Activated T-cell treated with anti-CD3 and anti-CD28 coated beads for 1 hour (primary cell): ENCODE results near the gene TBC1D8.
A peak's percentile ranks its signal among the peaks of the same experiment; 100 is the strongest.

ENCODE experiments used
- DNase-seq: peaks from one replicate; pipeline ENCODE4 v3.0.0-alpha.2; 2020; ENCODE audit warnings: low read depth

Gene TBC1D8

DNA sequence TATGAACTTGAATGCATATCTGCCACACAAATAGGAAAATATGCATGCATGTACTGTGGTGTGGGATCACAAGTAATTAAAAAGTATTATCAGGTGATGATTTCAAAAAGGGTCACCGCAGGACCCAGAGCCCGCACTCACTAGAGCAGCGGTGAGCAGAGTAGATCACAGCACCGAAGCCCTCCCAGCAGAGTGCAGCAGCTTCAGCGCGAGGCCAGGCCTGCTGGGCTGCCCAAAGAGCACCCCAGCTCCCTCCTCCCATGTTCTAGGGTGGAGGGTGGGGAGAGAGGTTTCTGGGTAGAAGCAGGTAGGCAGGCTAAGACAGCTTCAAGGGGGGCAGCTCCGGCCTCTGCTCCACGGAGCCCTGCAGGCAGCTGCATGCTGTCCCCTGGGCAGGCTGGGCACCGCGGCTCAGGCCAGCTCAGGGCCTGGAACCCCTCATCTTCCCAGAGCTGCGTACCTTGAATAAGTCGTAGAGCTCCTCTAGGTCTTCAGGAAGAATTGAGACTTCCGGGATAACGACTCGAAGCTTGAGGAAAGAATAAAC, 124.2 kb downstream of the TBC1D8 start:
- DNase-seq: no peak

DNA sequence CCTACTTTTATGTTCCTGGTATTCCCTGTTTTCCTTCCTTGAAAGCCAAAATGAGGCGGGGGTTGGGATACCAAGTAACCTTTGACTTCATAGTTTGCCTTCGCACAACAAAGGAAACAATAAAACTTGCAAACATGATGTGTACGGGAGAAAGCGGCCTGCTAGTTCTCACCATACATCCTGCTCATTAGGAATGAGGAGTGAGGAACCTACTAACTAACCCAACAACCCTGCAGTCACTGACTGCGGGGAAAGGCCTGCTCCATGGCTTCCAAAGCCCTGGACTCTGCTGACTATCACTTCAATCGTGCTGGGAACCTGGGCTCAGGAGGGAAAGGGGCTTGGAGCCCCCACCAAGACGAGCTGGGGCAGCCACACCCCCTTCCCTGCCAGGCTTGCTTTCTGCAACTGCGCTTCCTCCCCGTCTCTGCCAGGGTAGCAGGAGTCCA, 124.9 kb downstream of the TBC1D8 start:
- DNase-seq: no peak

DNA sequence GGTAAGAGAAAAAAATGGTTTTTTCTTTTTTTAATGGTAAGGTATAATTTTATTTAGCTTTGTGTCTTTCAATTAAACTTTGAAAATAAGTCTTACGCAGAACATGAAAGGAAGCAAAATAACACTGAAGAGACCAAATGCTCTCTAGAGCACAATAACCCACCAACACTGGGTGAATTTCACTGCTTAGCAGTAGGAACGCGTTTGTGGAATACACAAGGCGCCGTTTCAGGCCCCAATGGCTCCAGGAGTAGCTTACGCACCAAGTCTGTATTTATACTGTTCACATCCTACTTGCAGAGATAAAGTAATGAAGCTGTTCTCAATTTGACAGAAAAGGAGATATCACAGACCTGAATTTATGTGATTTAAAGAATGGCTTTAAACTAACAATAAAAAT, 125.6 kb downstream of the TBC1D8 start:
- DNase-seq: no peak

DNA sequence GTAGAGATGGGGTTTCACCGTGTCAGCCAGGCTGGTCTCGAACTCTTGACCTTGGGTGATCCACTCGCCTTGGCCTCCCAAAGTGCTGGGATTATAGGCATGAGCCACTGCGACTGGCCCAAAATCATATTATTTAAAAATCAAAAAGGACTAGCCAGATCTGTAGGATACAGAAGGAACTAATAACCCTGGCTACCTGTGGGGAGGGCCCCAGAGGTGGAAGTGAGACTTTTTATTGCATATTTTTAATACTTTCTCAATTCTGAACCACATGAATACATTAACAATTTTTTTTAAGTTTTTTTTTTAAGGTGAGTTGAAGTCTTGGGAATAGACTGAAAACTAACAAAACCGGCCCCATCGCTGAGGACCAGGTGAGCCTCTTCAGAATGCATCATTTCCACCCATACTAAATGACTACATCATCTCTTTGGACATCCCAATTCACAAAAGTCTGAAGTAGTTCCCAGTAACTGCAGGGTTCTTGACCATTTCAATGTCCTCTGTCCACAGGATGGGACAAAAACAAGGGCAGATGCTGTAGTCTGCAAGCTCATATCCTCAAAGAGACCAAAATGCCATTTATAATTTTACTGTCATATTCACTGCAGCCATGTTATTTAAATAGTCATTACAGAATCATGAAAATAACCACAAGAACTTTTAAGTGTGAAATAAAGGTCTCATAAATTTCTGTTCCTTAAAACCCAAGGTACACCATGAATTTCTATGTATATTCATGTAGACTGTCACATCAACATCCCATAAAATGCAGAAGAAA, 127.7 kb downstream of the TBC1D8 start:
- DNase-seq: no peak

DNA sequence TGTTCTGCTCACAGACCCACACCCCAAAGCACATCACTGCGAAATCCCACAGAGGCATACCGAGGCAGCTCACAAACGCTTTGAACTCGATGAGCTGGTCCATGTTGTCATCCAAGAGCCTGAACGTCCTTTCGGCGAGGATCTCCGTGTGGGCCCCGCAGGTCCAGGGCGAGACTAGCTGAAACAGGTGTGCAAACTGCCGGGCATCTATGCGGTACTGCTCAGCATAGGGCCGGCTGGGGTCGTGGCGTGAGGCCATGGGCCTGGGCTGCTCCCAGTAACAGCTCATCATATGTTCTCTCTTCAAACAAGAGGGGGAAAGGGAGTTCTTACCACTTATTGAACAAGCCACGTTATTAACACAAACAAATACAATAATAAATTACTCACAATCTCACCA, 129.0 kb downstream of the TBC1D8 start:
- DNase-seq: no peak

DNA sequence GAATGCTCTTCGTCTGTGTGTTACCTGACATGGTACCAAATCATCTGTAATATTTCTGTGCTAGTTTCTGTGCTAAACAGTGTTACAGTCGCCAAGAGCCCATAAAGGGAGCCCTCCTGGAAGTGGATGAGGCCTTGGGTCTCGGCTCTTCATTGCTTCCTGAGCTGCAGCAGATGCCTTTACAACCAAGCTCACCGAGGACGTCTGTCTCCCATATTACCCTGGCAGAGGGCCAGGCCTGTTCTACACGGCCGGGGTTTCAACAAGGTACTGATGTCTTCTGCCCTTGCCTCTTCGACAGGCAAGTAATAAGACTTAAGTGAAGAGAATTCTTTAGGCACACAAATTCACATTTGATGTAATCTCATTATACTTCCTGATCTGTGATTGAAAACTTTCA, 132.2 kb downstream of the TBC1D8 start:
- no peak for DNase-seq

DNA sequence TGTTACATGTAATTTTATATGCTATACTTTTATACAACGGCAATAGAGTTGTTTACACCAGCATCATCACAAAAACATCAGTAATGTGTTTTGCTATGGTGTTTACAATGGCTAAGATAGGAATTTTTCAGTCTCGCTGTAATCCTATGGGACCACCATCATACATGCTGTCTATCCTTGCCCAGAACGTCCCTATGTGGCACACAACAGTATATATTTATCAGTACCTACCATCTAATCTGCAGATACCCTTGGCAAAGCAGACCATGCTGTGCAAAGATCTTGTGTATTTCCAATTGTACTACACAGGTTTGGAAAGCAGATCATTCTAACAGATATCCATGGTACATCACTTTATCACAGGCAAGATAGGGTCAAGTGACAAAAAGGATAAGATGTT, 133.8 kb downstream of the TBC1D8 start:
- DNase-seq: no peak

DNA sequence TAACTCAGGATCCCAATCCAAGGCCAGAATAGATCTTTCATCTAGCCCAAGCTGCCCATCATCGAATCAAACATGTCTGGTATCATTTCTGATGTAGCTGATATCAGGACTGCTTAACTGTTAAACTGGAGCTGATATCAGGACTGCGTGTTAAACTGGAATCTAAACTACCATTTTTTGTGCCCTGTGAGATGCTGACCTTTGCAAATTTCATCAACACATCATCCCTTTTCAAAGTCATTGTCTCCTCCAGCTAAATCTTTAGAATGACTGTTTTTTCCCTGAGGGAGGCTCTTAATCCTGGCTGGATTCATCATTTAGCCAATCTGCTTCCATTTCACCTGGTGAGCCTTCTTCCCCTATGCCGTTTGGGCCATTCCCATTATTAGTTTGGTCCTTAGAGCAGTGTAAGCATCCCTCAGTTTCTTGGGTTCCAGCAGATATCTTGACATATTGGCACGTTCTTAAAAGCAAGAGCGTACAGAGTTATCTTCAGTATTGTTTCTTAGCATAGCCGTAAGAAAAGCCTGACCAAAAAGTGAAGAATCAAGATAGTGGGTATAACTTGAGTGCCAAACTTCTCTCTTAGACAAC, 136.8 kb downstream of the TBC1D8 start:
- DNase-seq: no peak

DNA sequence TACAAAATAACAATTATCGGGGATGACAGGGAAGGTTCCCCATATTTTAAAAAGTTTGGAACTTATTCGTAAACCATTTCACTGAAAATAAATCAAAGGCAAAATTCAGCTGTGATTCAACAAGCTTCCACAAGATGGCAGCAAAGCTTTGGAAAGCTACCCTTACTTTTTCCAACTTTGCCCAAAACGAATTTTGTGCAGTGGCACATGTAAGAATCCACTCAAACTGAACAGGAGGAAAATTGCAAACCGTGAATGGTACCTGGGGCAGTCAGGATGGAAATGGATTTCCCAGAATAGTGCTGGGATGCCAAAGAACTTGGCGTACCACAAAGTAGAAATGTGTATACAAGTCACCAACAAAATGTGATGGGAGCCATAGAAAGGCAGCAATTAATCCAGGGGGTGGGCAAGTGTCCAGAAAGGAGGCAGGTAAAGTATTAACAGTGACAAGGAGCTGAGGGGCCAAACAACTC, 138.4 kb downstream of the TBC1D8 start:
- peak; percentile 14 for DNase-seq

DNA sequence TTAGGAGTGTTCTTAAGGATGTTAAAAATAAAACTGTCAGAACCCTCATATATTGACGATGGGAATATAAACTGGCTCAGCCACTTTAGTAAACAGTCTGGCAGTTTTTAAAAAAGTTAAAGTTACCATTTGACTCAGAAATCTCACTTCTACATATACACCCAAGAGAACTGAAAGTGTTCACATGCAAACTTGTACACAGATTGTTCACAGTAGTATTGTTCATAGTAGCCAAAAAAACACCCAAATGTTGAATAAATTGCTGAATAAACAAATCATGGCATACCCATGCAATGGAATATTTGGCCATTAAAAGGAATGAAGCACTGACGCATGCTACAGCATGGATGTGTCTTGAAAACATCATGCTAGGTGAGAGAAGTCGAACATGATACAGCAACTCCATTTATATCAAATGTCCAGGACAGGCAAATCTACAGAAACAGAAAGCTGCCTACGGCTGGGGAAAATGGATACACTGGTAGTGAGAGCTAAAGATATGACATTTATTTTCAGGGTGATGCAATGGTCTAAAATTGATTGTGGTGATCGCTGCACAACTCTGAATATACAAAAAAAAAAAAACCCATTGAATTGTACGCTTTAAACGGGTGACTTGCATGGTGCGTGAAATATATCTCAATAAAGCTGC, 139.0 kb downstream of the TBC1D8 start:
- no peak for DNase-seq

DNA sequence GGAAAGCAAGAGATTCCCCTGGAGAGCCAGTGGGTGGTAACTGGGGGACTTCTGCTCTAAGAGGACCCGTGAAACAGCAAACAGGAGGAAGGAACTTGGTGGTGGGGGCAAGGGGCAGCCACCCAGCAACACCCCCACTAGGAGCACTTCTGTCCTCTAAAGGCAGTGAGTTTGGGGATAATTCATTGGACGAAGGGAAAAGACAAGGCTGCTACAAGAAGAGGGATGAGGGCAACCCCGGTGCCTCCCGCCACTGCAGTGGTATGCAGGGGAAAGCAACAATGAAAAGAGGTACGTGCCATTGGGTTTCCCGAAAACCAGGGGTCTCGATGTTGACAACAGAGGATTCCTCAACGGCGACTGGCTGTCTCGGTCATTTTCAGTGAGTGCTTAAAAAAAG, 140.0 kb downstream of the TBC1D8 start:
- DNase-seq: no peak

DNA sequence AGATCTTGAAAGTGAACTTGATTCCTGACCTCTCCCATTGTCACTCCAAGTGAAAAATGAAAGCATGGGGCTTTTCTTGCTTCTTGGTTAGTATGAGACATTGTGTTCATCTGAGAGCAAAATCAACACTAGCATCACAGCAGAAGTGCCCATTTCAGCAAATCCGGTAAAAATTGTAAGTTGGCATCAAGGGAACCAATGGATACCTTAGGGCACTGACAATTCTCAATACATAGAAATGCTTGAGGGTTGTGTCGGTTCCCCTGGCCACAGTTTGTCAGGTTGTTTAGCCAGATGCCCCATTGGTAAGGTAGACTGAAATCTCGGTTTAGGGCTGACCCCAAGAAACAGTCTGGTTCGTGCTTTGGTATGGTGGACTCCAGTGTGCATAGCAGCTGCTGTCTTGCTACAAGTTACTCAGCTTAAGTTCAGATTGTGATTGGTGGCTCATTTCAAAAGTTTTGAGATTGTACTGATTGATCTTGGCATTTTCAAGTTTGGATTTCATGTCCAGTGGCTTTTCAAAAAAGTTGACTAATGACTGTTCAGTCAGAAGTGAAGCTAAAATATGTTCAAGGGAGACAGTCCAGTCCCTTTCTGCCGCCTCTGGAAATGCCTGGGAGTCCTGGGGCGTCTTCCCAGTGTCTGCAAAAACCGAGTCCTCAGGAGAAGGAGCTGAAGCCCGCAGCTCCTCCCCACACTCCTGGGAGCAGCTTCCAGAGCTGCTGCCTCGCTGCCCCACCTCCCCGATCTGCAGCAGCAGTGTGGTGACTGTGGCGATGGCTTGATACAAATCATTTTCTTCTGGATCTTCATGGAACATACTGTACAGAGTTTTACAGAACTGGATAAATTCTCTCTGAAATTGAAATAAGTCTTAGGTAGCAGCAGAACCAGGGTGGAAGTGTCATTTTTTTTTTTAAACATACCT, 143.5 kb downstream of the TBC1D8 start:
- no peak for DNase-seq

DNA sequence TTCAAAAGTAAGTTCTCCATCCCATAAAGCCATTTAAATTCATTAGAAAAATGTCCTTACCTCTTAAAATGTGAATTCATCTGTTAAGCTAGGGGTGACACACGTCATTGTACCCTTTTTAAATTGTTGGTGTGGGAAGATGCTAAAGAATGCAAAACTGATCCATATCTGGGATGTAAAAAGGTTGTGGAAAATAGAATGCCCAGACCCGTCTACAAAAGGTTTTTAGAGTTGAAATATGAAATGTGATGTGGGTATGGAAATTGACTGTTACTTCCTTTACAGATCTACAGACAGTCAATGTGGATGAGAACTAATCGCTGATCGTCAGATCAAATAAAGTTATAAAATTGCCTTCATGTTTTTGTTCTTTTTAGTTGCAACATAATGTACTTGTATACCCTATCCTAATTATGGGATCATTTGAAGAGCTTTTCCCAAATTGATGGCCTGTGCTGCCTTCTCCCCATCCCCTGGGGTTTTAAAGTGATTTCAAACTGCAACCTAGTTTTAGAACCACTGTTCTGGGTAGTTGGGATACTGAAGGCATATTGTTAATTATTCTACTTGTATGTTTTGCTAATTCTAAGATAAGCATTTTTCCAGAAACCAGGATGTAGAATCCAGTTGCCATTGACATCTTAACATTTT, 145.0 kb downstream of the TBC1D8 start:
- no peak for DNase-seq

DNA sequence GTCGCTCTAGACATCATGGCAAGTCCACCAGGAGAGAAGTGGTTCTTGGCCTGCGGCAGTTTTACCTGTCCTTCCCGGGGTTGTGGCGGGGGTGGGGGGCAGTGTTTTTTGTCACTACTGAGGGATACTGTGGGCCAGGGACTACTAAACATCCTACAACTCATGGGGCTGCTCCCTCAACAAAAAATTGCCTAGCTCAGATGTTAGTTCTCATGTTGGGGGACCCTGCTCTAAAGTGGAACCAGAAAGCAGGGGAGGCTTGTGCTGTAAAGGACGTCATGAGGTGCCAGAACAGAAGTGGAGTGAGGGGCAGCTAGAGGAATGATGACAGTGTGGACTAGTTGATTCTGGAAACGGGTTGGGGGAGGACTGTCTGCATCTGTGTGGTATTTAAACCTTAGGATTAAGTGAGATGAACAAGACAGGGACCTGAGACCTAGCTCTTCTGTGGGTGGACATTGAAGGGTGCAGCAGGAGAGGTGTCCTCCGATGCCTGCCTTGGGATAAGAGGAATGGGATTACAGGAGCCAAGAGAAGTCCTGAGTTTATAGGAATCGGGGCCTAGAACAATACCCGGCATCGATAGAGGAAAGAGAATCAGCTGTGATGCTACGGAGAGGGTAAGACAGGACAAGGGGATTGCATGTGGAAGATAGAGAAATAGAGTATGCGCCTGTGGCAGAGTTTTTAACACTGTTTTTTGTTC, 146.4 kb downstream of the TBC1D8 start:
- no peak for DNase-seq

DNA sequence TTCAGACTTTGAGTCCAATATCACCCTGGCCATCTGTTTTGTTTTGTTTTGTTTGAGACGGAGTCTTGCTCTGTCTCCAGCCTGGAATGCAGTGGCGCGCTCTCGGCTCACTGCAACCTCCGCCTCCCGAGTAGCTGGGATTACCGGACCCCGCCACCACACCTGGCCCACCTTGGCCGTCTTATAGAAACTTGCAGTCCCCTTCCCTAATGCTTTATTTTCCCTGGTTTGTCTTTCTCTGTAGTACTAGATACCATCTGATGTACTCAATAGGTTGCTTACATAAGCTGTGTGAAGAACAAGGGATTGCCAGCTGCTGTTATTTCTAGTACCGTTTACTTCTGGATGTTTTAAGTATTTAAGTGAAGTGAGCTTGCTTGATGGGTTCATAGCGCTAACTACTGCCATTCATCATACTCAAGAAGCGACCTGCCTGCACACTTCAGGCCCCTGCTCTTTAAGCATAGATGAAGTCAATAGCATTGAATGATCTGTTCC, 147.9 kb downstream of the TBC1D8 start:
- no peak for DNase-seq

DNA sequence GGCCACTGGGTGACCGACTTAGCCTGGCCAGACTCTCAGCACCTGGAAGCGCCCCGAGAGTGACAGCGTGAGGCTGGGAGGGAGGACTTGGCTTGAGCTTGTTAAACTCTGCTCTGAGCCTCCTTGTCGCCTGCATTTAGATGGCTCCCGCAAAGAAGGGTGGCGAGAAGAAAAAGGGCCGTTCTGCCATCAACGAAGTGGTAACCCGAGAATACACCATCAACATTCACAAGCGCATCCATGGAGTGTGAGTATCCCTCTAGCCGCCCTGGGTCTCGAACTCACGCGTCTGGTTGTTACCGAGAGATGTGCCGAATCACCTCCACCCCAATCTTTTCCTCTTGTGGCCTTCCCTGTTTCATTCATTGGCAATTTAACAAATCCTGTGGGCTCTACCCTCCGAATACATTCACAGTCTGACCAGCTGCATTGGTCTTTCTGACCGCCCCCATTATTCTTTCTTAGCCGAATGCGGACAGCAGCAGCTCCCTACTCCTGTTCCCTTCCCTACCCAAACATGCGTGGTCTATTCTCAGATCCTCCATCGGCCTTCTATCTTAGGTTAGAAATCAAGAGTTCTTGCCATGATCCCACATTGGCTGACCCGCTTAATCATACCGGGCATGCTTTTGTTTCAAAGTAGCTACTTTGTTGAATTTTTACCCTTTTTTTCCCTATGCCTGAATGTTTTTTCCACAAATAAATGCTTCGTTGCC, 148.5 kb downstream of the TBC1D8 start:
- no peak for DNase-seq

DNA sequence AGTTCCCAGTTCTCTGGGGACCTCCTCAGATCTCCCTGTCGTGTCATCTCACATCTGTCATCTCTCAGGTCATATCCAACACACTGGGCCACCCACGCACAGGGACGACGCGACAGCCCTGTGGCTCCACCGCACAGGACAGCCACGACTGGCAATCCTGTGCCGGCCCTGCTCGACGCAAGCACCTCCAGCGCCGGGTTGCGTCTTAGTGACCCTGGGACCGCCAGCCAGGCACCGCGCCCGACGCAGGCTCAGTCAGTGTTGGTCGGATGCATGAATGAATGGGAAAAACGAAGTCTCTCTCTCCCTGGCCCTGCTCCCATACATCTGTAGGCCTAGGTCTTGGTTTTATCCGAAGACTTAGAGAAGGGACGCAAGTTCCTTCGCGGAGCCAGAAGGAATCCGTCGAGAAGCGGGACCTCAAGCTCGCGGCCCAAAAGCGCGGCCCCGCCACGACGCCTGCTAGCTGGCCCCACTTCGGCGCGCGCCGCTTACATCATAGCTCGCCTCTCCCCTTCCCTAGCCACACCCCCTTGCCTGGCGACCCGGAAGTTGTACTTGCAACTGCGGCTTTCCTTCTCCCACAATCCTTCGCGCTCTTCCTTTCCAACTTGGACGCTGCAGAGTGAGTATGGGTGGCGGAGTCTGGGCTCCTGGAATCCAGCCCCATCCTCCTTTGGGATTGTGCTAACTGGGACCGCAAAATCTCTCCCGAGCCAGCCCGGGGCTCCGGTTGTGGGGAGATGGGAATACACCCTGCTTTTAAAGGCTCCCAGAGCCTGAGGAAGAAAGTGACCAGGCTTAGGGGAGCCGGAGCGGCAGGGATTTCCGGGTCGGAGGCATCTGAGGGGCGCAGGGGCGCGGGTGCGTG, 149.3 kb downstream of the TBC1D8 start, which contains the start of gene RPL31:
Gene RPL31 (plus strand): TSS at position 599 of the 871 bp plus-strand sequence. CDS start 413 bp downstream, outside the sequence.
- peak; percentile 90 for DNase-seq

DNA sequence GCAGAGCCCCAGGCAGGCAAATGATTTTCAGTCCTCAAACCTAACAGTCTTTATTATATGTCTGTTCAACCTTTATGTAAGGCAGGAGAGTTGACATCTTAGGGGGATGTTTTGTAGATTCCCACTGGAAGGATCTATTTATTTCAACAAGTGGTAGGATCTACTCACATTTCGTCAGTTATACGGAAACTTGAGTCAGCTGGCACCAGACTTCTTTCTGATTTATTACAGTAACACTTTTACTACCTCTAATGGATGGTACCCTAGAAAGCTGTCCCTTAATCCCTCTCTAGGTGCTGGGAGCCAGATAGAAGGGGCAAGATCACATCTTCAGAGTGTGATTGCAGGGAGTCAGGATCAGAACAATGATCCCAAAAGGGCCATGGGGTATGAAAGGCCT, 151.2 kb downstream of the TBC1D8 start:
- DNase-seq: no peak

DNA sequence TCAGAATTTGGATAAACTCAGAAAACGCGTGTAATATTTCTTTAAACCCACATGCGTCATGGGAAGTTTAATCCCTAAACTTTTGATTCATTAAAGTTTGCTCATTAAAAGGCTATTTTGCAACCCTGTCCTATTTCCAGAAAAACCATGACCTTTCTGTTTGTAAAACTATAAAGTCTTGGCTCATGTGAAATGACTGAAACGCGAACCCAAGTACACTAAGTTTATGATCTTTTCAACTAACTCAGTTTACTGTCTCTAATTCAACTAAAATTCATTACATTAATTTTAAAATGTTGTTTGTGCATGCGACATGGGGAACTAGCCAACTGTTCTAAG, 153.0 kb downstream of the TBC1D8 start:
- no peak for DNase-seq
